Pancreas (tissue), 10 donors: ENCODE measurements around the gene GMIP. TPM values are rescaled to one million over a fixed set of nuclear protein-coding genes. Genes with fewer than 3 reads are reported as not detected.

Experiments
- ATAC-seq, 4 donors: fragments of 200-7000 bp; cut with Tn5 transposase; one replicate each; pipeline versions ENCODE4 v1.8.0 to v1.9.1; 2020; ENCODE audit warnings: mild to moderate bottlenecking in 4 of 4, moderate library complexity in 4 of 4
- DNase-seq, 6 donors: peaks; one replicate each; pipeline ENCODE4 v3.0.0-alpha.2; 2020
- FAIRE-seq: peaks from 2 replicates; lab custom pipeline; 2012; peaks lifted over from hg19 to GRCh38; lab: Jason Lieb, UNC
- H3K27ac ChIP-seq, 4 donors: fragments of 200-600 bp; sonication (generic); 1 replicate in 3 of 4; 2 replicates in 1 of 4; pipeline versions ENCODE4 v1.5.0 to v1.8.0; 2020
- H3K27me3 ChIP-seq, 4 donors: fragments of 200-600 bp; one replicate each; pipeline ENCODE4 v1.8.0; 2021
- H3K36me3 ChIP-seq, 3 donors: fragments of 200-600 bp; sonication (generic) in 1 of 3; one replicate each; pipeline versions ENCODE4 v1.5.0 to v1.8.0; 2020 to 2021
- H3K4me1 ChIP-seq, 3 donors: fragments of 200-600 bp; one replicate each; pipeline ENCODE4 v1.8.0; 2021
- H3K4me3 ChIP-seq, 4 donors: fragments of 200-600 bp; sonication (generic) in 2 of 4; one replicate each; pipeline versions ENCODE4 v1.5.0 to v1.8.0; 2020 to 2021
- H3K9me3 ChIP-seq, 4 donors: fragments of 200-600 bp; one replicate each; pipeline ENCODE4 v1.8.0; 2021
- WGBS, 2 donors: extraction: QIAGEN DNeasy Blood & Tissue Kit; methylation state at CpG; one replicate each; pipeline ENCODE4 v1.1.7; 2013; 5-methylcytosine and 5-hydroxymethylcytosine counted together
- intact Hi-C, 3 donors: fragments of 100-400 bp; cut with DNase I; formaldehyde crosslinking; loops; one replicate each; pipeline versions ENCODE4 v1.11.1 to v1.14.2; 2022
- polyA plus RNA-seq, 2 donors: library from polyadenylated mRNA; stranded (reverse); fragments of 200-250 nt; gene quantifications; one replicate each; pipeline ENCODE4 v1.2.3, GENCODE V29; 2013
- total RNA-seq, 6 donors: library from RNA; stranded (reverse); fragmentation: NEBNext Ultra II Directional in 4 of 6; extraction: Animal tissue kit (Norgen Biotek cat#: 25700) in 4 of 6; gene quantifications; one replicate each; pipeline versions ENCODE4 v1.2.1 to v1.2.4, GENCODE V29; 2021 to 2023
- TF ChIP-seq, protein P1 (sequence below), 4 donors: fragments of 200-600 bp; sonication (generic) in 3 of 4; IDR thresholded peaks; one replicate each; pipeline versions ENCODE4 v1.5.0 to v1.8.0; 2021; ENCODE audit warnings: antibody characterized with exemption in 4 of 4
- donor health status: healthy with polysubstance abuse.
- donor health status: DM: no; HTN: no; CAD: no; lungs with moderate emphysema.
- donor health status: DM: no; HTN: no; CAD: no.
- donor health status: control.
- donor health status: control.
- donor health status: Bipolar disorder and iron deficiency.
- donor health status: DM: yes; HTN: yes; CAD: no.
- donor health status: DM: no; HTN: no; CAD: no.
- donor health status: DM: no; HTN: no; CAD: no.
- donor health status: DM: yes; HTN: yes; CAD: no.

GMIP gene
- total and polyA plus RNA-seq, 8 donors, result 3.5 to 16.4 (median 6.6) TPM

DNA sequence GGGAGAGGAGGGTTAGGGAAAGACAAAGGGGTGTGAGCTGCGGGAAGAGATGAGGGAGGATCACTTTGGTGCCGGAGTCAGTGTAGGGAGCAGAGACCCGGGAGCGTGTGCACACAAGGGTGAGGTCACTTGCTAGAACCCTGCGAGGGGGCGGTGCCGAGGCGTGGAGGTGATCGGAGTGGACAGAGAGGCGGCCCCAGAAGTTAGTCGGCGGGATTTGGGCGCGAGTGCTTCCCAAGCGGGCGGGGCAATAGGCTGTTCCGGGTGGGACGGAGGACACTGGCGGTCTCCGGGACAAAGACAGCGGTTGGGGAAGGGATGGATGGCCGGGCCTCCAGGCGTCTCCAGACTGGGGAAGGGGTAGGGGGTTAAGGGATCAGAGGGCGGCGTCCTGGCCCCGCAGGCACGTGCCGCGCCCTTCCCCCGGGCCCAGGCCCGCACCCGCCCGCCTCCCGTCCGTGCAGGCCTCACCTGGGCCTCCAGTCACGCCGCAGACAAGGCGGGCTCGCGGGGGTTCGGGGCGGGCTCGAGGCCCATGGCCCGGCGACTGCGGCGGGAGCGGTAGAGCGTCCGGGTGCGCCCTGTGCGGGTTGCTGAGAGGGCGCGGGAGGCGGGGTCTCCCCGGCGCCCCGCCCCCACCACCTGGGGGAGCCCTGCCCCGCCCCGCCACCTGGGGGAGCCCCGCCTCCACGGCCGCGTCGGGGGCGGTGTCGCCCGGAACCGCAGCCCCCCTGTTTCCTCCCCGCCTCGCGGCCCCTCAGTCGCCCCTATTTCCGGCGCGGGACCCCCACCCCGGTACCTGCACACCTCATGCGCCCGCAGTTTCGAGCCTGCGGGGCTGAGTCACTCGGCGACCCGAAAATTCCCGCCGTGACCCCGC lies 15.6 kb downstream of the GMIP start, which contains the start of gene LPAR2:
Gene LPAR2 (minus strand): TSS at position 600 of the 880 bp plus-strand sequence. CDS start 945 bp downstream, outside the sequence.
- peak; percentile 66 to 90 (median 78) for DNase-seq
- intact Hi-C loops, result no loop called here
- H3K27me3 ChIP-seq, result no peaks in the 10 kb centered on the region
- H3K9me3 ChIP-seq, result no peaks in the 10 kb centered on the region
- WGBS, 2 donors, result 1% methylated on average over 40 to 87 of the region's 87 CpGs
- peak within 1 kb of the TSS; percentile 82 to 93 (median 89) for H3K27ac ChIP-seq
- peak; percentile 90 to 93 (median 92) for ATAC-seq
- no peak for FAIRE-seq
- no peaks in the 10 kb centered on the region for H3K36me3 ChIP-seq
- H3K4me3 ChIP-seq, result peak within 1 kb of the TSS; percentile 47 to 80 (median 64)
- TF ChIP-seq, protein P1, sequence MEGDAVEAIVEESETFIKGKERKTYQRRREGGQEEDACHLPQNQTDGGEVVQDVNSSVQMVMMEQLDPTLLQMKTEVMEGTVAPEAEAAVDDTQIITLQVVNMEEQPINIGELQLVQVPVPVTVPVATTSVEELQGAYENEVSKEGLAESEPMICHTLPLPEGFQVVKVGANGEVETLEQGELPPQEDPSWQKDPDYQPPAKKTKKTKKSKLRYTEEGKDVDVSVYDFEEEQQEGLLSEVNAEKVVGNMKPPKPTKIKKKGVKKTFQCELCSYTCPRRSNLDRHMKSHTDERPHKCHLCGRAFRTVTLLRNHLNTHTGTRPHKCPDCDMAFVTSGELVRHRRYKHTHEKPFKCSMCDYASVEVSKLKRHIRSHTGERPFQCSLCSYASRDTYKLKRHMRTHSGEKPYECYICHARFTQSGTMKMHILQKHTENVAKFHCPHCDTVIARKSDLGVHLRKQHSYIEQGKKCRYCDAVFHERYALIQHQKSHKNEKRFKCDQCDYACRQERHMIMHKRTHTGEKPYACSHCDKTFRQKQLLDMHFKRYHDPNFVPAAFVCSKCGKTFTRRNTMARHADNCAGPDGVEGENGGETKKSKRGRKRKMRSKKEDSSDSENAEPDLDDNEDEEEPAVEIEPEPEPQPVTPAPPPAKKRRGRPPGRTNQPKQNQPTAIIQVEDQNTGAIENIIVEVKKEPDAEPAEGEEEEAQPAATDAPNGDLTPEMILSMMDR (IDR thresholded peaks at IDR 0.05), result no peak
- H3K4me1 ChIP-seq, result no peaks in the 10 kb centered on the region

DNA sequence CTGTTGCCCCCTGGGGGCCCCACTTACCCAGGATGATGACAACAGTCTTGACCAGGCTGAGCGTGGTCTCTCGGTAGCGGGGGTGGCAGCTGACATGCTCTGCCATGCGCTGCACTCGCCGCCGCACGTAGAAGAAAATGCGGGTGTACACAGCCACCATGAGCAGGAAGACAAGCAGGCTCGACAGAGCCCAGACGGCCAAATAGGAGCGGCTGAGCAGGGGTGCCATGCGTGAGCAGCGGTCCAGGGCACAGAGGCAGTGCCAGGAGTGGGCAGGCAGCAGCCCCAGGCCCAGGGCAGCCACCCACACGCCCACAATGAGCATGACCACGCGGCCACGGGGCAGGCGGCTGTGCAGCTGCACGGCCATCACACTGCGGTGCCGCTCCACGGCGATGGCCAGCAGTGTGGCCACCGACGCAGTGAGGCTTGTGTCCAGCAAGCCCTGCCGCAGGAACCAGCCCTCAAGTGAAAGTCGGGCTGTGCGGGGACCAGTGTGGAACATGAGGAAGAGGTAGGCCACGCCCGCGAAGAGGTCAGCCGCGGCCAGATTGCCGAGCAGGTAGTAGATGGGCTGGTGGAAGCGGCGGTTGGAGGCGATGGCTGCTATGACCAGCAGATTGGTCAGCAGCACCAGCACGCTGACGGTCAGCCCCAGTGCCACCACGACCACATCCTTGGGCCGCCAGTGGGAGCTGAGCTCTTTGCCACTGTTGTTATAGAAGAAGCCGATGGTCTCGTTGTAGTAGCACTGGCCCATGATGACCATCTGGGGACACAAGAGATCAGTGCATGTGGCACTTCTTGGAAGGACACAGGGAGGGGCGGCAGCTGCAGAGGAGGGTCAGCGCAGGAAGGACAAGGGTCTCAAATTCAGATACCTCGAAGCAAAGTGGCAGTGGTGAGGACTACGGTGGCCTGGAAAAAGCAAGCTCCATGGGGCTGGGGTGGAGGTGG lies 16.7 kb downstream of the GMIP start:
- peak in 1 of 6 donors; percentile 82 for DNase-seq
- FAIRE-seq, result no peak
- H3K27me3 ChIP-seq, result no peaks in the 10 kb centered on the region
- no peaks in the 10 kb centered on the region for H3K36me3 ChIP-seq
- no peak for ATAC-seq
- H3K4me1 ChIP-seq, result no peaks in the 10 kb centered on the region
- TF ChIP-seq, protein P1 (IDR thresholded peaks at IDR 0.05), result no peak
- H3K27ac ChIP-seq, result peak overlapping the region in 2 of 4 donors; percentile 82 to 91
- WGBS, 2 donors, result 93 to 94% methylated on average over 48 of the region's 48 CpGs
- intact Hi-C loops, result no loop called here
- H3K9me3 ChIP-seq, result no peaks in the 10 kb centered on the region
- H3K4me3 ChIP-seq, result peak overlapping the region in 2 of 4 donors; percentile 80

DNA sequence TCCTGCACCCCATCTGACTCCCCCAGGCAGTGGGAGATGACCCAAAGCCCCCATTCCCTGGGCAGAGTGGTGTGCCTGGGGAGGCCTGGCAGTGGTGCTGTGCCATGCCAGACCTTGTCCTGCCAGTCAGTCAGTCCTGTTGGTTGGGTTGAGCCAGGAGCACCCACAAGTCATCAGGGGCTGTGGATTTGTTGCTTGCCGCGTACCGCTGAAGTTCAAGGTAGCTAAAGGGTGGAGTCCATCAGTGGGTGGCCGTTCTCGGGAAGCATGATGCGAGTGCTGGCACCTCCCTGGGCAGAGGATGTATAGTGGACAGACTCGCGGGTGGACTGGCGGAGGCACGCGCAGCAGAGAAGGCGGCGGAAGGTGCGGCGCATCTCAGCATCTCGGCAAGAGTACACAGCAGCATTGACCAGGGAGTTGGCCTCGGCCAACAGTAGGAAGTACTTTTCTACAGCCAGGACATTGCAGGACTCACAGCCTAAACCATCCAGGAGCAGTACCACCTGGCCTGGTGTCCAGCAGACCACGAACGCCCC lies 19.4 kb downstream of the GMIP start:
- 92 to 94% methylated on average over 19 of the region's 19 CpGs for WGBS, 2 donors
- TF ChIP-seq, protein P1 (IDR thresholded peaks at IDR 0.05), result no peak

DNA sequence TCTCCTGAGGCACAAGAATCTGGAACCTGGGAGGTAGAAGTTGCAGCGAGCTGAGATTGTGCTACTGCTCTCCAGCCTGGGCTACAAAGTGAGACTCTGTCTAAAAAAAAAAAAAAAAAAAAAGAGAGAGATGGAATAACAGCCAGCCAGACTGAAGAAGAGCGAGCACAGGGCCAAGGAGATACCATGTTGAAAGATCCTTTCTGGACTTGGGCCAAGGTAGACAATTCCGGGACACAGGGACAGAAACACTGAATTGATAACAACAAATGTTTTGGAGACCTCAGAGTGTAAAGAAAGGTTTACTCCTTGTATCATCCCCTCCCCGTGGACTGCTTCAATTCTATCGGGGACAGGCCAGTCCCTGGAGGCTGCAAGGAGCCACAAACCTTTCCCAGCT lies 20.1 kb downstream of the GMIP start:
- H3K36me3 ChIP-seq, result no peaks in the 10 kb centered on the region
- DNase-seq (no peak), FAIRE-seq (no peak), ATAC-seq (no peak)
- H3K4me3 ChIP-seq, result no peak overlapping the region
- no peaks in the 10 kb centered on the region for H3K4me1 ChIP-seq
- no peaks in the 10 kb centered on the region for H3K9me3 ChIP-seq
- TF ChIP-seq, protein P1 (IDR thresholded peaks at IDR 0.05), result no peak
- H3K27me3 ChIP-seq, result no peaks in the 10 kb centered on the region
- WGBS, 2 donors, result 74 to 89% methylated on average over 5 of the region's 5 CpGs
- intact Hi-C loops, result no loop called here
- H3K27ac ChIP-seq, result no peak overlapping the region

More for the DNA sequence above, 19.4 kb downstream of the GMIP start:
- FAIRE-seq (no peak), DNase-seq (peak in 1 of 6 donors; percentile 33), ATAC-seq (no peak)
- Histone ChIP-seq H3K4me3 (no peak overlapping the region), H3K27ac (no peak overlapping the region), H3K27me3 (no peaks in the 10 kb centered on the region), H3K4me1 (no peaks in the 10 kb centered on the region), H3K36me3 (no peaks in the 10 kb centered on the region), H3K9me3 (no peaks in the 10 kb centered on the region)
- intact Hi-C loops, result no loop called here
